Measurements from ENCODE around the gene RPL7A. TPM values are rescaled to one million over a fixed set of nuclear protein-coding genes. Genes with fewer than 3 reads are reported as not detected.

Gene RPL7A
- total RNA-seq, 1 experiment from 2014 or later: 2,747 TPM

DNA sequence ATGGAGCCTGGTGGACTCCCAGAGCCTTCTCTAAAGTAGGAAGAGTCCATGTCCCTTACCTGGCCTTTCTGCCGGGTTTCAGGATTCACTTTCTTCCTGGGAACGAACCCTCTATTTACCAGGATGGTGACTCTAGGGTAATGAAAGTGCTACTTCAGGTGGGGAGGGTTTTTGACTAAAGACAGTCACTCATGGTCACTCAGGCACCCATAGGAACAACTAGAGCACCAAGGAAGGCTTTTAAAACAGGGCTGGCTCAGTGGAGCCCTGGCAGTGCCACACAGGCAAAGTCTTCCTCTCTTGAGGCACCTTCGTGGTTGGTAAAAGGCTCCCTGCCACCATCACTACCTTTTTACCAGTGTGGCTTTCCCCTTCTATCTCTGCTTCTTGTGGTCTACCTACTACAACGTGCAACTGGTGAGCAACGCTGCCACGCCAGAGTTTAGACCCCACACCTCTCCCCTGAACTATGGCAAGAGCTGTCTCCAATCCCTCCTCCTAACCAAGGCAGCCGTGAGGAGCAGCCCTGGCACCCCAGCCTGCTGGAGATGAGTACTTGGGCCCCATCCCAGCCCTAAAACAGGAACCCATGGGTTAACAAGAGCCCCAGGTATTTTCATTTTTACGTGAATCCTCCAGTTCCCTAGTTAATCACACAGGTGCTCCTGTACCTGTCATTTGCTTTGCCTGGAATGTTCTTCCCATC, 4.8 kb downstream of the RPL7A start:
- POLR2A ChIA-PET: interaction anchor here (1.9 kb wide), 1 partner anchor 11 kb away, joined by 6 read pairs; no protein-coding TSS in a partner anchor
- no peak for ATAC-seq
- CTCF ChIA-PET: interaction anchor here (7.9 kb wide), 1 partner anchor 10 kb away, joined by 74 read pairs; no protein-coding TSS in a partner anchor
- Mint-ChIP-seq H3K27me3 (ENCODE audit: low read depth) (no peaks in the 10 kb centered on the region; the same call in 1 of the 2 replicates), H3K9me3 (no peaks in the 10 kb centered on the region), H3K36me3 (peaks cover 49% of the 10 kb centered on the region), H3K27ac (peak overlapping the region; percentile 32), H3K4me3 (no peak overlapping the region), H3K4me1 (peaks cover 30% of the 10 kb centered on the region)
- TF ChIP-seq, protein P1, sequence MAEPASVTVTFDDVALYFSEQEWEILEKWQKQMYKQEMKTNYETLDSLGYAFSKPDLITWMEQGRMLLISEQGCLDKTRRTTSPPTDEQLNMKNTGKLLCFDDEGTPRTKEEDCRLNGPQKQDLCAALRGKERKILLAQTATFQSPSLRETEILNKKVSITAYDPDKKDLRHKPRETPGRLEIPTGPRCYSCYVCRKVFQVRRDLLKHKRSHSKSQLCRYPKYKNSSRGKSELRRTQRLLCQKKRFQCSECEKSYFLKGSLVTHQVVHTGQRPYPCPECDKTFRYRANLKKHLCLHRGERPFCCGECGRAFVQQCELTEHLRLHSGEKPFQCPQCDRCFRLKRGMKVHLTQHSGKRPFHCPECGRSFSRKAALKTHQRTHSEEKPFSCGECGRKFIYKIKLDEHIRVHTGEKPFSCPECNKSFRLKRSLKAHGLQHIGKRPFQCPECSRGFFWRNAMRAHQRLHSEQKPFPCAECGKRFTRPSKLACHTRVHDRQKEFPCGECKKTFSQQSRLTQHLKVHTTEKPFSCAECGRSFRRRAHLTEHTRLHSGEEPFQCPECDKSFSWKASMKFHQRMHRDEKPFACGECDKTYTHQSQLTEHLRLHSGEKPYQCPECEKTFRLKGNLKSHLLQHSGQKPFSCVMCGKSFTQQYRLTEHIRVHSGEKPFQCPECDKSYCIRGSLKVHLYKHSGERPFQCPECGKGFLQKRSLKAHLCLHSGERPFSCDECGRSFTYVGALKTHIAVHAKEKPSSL (CRISPR knock-in tag; conservative IDR thresholded peaks at IDR 0.05): peak; percentile 56; the same call in 1 of the 2 replicates
- TF ChIP-seq SP1 (CRISPR knock-in tag; conservative IDR thresholded peaks at IDR 0.05) (no peak), SMAD3 (CRISPR knock-in tag; IDR thresholded peaks at IDR 0.05; ENCODE audit: borderline replicate concordance) (0 out of 2 replicates have a peak, but pooled peaks have one; percentile 24), IRF2 (CRISPR knock-in tag; IDR thresholded peaks at IDR 0.05; ENCODE audit: borderline replicate concordance, low read depth) (no peak), CREM (CRISPR knock-in tag; IDR thresholded peaks at IDR 0.05) (no peak), ZNF121 (CRISPR knock-in tag; IDR thresholded peaks at IDR 0.05) (no peak), ESRRA (CRISPR knock-in tag; IDR thresholded peaks at IDR 0.05; ENCODE audit: borderline replicate concordance) (no peak), JAZF1 (CRISPR knock-in tag; IDR thresholded peaks at IDR 0.05) (no peak), ZNF232 (CRISPR knock-in tag; IDR thresholded peaks at IDR 0.05) (no peak), RELA (CRISPR knock-in tag; IDR thresholded peaks at IDR 0.05; ENCODE audit: borderline replicate concordance) (no peak), NFYB (CRISPR knock-in tag; conservative IDR thresholded peaks at IDR 0.05; ENCODE audit: low read depth) (no peak), NFATC4 (CRISPR knock-in tag; IDR thresholded peaks at IDR 0.05) (no peak), ZNF423 (CRISPR knock-in tag; IDR thresholded peaks at IDR 0.05) (no peak)
- TF ChIP-seq, protein P2, sequence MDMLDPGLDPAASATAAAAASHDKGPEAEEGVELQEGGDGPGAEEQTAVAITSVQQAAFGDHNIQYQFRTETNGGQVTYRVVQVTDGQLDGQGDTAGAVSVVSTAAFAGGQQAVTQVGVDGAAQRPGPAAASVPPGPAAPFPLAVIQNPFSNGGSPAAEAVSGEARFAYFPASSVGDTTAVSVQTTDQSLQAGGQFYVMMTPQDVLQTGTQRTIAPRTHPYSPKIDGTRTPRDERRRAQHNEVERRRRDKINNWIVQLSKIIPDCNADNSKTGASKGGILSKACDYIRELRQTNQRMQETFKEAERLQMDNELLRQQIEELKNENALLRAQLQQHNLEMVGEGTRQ (CRISPR knock-in tag; IDR thresholded peaks at IDR 0.05): no peak
- TF ChIP-seq, protein P3, sequence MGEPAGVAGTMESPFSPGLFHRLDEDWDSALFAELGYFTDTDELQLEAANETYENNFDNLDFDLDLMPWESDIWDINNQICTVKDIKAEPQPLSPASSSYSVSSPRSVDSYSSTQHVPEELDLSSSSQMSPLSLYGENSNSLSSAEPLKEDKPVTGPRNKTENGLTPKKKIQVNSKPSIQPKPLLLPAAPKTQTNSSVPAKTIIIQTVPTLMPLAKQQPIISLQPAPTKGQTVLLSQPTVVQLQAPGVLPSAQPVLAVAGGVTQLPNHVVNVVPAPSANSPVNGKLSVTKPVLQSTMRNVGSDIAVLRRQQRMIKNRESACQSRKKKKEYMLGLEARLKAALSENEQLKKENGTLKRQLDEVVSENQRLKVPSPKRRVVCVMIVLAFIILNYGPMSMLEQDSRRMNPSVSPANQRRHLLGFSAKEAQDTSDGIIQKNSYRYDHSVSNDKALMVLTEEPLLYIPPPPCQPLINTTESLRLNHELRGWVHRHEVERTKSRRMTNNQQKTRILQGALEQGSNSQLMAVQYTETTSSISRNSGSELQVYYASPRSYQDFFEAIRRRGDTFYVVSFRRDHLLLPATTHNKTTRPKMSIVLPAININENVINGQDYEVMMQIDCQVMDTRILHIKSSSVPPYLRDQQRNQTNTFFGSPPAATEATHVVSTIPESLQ (CRISPR knock-in tag; IDR thresholded peaks at IDR 0.05): no peak
- TF ChIP-seq, protein P4, sequence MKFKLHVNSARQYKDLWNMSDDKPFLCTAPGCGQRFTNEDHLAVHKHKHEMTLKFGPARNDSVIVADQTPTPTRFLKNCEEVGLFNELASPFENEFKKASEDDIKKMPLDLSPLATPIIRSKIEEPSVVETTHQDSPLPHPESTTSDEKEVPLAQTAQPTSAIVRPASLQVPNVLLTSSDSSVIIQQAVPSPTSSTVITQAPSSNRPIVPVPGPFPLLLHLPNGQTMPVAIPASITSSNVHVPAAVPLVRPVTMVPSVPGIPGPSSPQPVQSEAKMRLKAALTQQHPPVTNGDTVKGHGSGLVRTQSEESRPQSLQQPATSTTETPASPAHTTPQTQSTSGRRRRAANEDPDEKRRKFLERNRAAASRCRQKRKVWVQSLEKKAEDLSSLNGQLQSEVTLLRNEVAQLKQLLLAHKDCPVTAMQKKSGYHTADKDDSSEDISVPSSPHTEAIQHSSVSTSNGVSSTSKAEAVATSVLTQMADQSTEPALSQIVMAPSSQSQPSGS (CRISPR knock-in tag; IDR thresholded peaks at IDR 0.05; ENCODE audit: borderline replicate concordance, low read depth): no peak
- TF ChIP-seq, protein P5, sequence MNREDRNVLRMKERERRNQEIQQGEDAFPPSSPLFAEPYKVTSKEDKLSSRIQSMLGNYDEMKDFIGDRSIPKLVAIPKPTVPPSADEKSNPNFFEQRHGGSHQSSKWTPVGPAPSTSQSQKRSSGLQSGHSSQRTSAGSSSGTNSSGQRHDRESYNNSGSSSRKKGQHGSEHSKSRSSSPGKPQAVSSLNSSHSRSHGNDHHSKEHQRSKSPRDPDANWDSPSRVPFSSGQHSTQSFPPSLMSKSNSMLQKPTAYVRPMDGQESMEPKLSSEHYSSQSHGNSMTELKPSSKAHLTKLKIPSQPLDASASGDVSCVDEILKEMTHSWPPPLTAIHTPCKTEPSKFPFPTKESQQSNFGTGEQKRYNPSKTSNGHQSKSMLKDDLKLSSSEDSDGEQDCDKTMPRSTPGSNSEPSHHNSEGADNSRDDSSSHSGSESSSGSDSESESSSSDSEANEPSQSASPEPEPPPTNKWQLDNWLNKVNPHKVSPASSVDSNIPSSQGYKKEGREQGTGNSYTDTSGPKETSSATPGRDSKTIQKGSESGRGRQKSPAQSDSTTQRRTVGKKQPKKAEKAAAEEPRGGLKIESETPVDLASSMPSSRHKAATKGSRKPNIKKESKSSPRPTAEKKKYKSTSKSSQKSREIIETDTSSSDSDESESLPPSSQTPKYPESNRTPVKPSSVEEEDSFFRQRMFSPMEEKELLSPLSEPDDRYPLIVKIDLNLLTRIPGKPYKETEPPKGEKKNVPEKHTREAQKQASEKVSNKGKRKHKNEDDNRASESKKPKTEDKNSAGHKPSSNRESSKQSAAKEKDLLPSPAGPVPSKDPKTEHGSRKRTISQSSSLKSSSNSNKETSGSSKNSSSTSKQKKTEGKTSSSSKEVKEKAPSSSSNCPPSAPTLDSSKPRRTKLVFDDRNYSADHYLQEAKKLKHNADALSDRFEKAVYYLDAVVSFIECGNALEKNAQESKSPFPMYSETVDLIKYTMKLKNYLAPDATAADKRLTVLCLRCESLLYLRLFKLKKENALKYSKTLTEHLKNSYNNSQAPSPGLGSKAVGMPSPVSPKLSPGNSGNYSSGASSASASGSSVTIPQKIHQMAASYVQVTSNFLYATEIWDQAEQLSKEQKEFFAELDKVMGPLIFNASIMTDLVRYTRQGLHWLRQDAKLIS (CRISPR knock-in tag; IDR thresholded peaks at IDR 0.05; ENCODE audit: borderline replicate concordance): no peak
- TF ChIP-seq, protein P6, sequence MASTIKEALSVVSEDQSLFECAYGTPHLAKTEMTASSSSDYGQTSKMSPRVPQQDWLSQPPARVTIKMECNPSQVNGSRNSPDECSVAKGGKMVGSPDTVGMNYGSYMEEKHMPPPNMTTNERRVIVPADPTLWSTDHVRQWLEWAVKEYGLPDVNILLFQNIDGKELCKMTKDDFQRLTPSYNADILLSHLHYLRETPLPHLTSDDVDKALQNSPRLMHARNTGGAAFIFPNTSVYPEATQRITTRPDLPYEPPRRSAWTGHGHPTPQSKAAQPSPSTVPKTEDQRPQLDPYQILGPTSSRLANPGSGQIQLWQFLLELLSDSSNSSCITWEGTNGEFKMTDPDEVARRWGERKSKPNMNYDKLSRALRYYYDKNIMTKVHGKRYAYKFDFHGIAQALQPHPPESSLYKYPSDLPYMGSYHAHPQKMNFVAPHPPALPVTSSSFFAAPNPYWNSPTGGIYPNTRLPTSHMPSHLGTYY (CRISPR knock-in tag; IDR thresholded peaks at IDR 0.05): peak; percentile 64; the same call in 1 of the 2 replicates
- TF ChIP-seq, protein P7, sequence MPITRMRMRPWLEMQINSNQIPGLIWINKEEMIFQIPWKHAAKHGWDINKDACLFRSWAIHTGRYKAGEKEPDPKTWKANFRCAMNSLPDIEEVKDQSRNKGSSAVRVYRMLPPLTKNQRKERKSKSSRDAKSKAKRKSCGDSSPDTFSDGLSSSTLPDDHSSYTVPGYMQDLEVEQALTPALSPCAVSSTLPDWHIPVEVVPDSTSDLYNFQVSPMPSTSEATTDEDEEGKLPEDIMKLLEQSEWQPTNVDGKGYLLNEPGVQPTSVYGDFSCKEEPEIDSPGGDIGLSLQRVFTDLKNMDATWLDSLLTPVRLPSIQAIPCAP (CRISPR knock-in tag; IDR thresholded peaks at IDR 0.05): no peak
- TF ChIP-seq, protein P8, sequence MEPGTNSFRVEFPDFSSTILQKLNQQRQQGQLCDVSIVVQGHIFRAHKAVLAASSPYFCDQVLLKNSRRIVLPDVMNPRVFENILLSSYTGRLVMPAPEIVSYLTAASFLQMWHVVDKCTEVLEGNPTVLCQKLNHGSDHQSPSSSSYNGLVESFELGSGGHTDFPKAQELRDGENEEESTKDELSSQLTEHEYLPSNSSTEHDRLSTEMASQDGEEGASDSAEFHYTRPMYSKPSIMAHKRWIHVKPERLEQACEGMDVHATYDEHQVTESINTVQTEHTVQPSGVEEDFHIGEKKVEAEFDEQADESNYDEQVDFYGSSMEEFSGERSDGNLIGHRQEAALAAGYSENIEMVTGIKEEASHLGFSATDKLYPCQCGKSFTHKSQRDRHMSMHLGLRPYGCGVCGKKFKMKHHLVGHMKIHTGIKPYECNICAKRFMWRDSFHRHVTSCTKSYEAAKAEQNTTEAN (CRISPR knock-in tag; IDR thresholded peaks at IDR 0.05): no peak
- DNase-seq (ENCODE audit: low spot score): no peak

Data from WTC11 (cell line).